Hindlimb muscle (tissue), 1 donor: ENCODE measurements around the gene CRADD. TPM values are rescaled to one million over a fixed set of nuclear protein-coding genes. Genes with fewer than 3 reads are reported as not detected.

Source experiments
- polyA plus RNA-seq: library from polyadenylated mRNA; unstranded; fragments of 120-200 nt; gene quantifications from one replicate; pipeline ENCODE4 v1.2.1, GENCODE V29; 2013; ENCODE audit not compliant: insufficient read length

CRADD gene
- polyA plus RNA-seq, 1 donor: 12.3 TPM

Other genes starting within 250 kb of the CRADD start
- gene UBE2N, start 235.4 kb upstream of the CRADD start, polyA plus RNA-seq: 91.4 TPM
- gene MRPL42, start 209.9 kb upstream of the CRADD start, polyA plus RNA-seq: 35.3 TPM
- 16.6 TPM for gene SOCS2, start 104.7 kb upstream of the CRADD start, polyA plus RNA-seq